ENCODE data around the gene LSM5.
"Not testable (repeated sequence)": the region's sequence is repeated elsewhere in the genome, so short reads cannot be mapped to it uniquely, and the experiment has no call there.

Gene LSM5

DNA sequence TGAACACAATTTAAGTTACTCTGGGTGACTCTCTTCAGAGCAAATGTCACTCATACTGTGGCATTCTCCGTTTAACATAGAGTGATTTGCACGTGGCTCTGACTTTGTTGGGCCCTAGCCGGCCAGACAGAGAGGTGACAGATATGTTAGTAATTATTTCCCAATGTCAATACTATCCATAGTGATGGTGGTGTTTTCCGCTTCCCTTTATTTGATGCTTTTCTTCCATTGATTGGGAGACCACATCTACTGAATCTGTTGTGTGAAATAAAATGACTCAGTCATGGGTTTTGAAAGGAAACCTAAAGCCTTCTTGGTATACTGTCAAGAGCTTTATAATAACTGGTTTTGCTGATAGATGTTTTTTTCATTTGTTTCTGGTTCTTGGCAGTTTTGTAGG, 12.5 kb upstream of the LSM5 start:
- DNase-seq, result no peak

DNA sequence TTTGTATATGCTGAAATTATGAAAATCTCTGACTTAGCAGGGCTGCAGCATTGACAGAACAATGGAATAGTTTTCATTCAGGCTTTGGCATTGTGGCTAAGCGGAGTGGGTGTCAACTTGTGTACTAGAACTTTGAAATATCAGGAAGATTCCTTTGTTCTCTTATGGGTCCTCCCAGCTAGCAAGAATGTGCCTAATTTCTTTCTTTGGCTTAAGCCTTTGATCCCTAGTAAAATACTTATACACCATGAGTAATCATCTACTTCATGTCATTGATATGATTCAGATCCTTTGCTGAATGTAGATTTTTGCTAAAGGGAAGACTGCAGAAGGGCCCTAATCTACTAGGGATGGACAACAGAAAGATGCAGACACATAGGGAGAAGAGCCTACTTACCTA, 11.3 kb upstream of the LSM5 start:
- DNase-seq, result no peak

- no peak for DNase-seq
Measured at GRCh38 chr7:32500922-32501341, 10.8 kb upstream of the LSM5 start.

DNA sequence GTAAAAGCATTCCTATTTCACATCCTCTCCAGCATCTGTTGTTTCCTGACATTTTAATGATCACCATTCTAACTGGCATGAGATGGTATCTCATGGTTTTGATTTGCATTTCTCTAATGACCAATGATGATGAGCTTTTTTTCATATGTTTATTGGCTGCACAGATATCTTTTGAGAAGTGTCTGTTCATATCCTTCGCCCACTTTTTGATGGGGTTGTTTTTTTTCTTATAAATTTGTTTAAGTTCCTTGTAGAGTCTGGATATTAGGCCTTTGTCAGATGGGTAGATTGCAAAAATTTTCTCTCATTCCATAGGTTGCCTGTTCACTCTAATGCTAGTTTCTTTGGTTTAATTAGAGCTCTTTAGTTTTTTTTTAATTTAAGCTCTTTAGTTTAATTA, 10.0 kb upstream of the LSM5 start:
- DNase-seq, result not testable (repeated sequence)

DNA sequence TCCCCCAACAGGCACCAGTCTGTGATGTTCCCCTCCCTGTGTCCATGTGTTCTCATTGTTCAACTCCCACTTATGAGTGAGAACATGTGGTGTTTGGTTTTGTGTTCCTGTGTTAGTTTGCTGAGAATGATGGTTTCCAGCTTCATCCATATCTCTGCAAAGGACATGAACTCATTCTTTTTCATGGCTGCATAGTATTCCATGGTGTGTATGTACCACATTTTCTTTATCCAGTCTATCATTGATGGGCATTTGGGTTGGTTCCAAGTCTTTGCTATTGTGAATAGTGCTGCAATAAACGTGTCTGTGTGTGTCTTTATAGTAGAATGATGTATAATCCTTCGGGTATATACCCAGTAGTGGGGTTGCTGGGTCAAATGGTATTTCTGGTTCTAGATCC, 9.6 kb upstream of the LSM5 start:
- DNase-seq, result not testable (repeated sequence)

DNA sequence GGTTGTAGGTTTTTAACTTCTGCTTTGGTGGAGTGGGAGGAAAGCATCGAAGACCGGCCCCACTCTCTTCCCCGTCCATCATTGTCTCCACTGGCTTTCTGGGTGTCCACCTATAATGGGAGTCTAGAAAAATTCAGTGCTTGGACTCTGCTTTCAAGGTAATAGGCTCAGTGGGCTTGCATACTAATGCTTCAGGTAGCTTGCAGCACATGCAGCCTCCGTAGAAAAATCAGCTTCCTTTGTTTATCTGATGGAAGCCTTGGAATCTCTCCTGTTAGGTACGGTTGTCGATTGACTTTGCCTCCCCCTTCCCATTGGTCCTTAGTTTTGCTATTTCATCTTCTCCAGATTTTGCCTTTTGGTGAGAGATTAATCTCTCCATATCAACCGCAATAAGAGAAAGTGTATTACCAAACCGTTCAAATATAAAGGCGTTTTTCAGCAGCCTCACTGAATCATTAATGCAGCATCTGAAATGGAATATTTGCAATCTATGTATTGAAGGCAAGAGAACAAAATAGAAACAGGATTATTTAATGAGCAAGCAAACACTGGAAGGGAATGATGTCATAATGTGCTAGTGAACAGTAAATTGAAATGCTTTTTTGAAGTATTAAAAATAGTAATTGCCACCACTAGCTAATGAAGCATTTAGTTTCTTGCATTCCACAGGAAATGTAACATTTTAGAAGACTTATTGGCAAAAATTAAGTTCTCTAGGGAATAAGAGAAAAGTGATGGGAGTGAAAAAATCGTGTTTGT, 6.1 kb upstream of the LSM5 start:
- no peak for DNase-seq

- DNase-seq, result peak; percentile 78 to 94
Measured at GRCh38 chr7:32495298-32496051, 5.3 kb upstream of the LSM5 start, which contains the start of gene AVL9. Gene AVL9, plus strand, starts transcription at chr7:32495489. Its CDS starts 221 bp downstream, at chr7:32495710.

GRCh38 chr7:32494946-32495297, 4.7 kb upstream of the LSM5 start:
- DNase-seq, result no peak

- DNase-seq, result no peak
Measured at GRCh38 chr7:32489788-32490126, 423 bp downstream of the LSM5 start.

DNA sequence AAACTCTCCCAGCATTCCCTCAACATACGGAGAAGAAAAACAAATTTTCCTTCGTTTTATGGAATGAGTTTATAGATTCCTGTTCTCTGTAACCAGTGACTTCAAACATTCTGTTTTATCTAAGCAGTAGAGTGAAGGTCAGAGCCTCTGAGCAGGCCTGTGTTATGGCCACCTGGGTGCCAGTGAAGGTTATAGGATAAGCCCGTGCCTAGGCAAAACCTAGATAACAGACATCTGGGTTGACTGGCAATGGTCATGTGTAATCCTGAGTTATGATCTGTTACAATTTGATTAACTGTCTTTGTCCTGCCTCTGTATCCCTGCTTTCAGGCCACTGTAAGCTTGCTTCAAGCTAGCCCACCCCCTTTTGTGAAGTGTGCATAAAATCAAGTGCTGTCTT, 8.3 kb downstream of the LSM5 start:
- DNase-seq, result no peak

GRCh38 chr7:32481176-32481575, 9.0 kb downstream of the LSM5 start:
- no peak for DNase-seq

DNA sequence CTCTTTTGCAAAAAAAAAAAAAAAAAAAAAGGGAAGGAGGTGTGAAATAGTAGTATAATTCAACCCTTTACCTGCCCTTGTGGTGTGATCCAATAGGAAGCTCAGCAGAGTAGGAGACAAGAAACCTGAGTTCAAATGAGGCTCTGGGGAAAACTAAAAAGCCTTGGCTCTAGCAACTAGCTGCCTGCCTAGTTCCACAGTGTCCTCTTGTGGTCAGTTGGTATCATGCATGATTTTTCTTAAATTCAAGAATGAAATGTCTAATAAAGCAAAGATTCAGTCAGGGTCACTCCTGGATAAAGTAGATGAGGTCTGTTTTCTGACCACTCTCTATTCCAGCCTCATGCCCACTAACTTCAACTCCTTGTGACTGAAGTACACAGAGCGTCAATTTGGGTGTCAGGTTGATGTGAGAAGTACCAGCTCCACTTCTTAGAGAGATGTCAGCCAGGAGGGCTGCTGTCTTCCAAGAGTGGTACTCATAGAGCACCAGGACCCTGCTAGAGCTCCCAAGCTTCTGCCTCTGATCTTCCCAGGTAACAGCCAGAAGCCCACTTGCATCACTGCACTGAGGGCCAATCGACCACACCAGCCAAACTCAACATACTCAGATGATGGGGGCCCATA, 10.5 kb downstream of the LSM5 start:
- peak; percentile 18 to 31 for DNase-seq

GRCh38 chr7:32477649-32477980, 12.6 kb downstream of the LSM5 start:
- DNase-seq, result no peak

DNA sequence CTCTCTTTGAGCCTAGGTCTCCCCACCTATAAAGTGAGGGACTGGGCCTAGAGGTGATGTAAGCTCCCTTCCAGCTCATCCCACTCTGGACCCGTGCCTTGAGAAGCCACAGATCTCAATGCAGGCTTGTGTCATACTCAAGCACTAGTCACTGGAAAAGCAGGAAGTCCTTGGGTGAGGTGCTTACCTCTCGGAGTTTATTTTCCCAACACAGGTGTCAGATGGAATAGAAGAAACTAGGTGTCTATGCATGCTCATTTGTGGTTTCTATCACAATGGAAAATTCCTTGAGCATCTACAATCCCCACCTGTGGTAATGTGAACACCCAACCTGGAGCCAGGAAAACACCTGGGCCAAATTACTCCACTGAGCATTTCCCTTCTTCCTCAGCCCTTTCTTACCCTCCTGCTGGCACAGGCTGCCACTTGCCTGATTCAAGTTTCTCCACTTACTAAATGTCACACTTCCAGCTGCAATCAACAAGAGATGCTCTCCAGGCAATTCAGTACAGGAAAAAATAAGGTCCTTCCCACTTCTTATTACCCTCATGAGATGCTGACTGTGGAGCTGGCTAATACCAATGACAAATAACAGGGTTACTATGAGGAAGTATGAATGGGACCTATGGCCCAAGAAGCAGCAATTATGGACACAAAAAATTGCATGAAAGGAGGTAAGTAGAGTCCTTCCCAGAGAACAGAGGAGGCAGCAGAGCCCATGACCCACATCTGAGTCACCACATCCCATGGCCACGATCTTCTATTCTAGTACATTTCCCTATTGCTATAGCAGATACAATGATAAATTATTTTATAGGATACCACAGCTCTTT, 13.1 kb downstream of the LSM5 start:
- DNase-seq, result no peak

- no peak for DNase-seq
Measured at GRCh38 chr7:32474008-32474407, 16.2 kb downstream of the LSM5 start.

DNA sequence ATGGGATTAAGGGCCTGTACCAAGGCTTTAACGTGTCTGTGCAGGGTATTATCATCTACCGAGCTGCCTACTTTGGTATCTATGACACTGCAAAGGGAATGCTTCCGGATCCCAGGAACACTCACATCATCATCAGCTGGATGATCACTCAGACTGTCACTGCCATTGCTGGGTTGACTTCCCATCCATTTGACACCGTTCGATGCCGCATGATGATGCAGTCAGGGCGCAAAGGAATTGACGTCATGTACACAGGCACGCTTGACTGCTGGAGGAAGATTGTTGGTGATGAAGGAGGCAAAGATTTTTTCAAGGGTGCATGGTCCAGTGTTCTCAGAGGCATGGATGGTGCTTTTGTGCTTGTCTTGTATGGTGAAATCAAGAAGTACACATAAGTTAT, 18.2 kb downstream of the LSM5 start:
- DNase-seq, result no peak

- no peak for DNase-seq
Measured at GRCh38 chr7:32470871-32471270, 19.3 kb downstream of the LSM5 start.

DNA sequence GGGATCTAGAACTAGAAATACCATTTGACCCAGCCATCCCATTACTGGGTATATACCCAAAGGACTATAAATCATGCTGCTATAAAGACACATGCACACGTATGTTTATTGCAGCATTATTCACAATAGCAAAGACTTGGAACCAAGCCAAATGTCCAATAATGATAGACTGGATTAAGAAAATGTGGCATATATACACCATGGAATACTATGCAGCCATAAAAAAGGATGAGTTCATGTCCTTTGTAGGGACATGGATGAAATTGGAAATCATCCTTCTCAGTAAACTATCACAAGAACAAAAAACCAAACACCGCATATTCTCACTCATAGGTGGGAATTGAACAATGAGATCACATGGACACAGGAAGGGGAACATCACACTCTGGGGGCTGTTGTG, 20.2 kb downstream of the LSM5 start:
- DNase-seq, result not testable (repeated sequence)

GRCh38 chr7:32464641-32465416, 25.4 kb downstream of the LSM5 start:
- not testable (repeated sequence) for DNase-seq

DNA sequence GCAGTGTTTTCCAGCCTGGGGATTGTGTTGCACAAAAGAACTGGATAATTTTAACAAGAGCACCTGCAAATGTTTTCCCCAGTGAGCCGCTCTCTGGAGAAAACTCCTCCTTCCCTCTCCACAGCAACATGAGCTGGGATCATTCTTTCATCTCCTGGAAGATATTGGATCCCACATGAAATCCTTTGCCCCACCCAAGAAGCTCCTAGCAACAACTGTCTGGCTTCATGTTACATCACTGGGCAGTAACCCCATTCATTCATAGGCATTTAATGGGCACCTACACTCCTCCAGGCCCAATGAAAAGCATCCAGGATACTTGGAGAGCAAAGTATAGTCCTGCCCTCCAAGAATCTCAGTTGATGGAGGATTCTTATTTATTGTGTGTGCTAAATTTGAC, 27.2 kb downstream of the LSM5 start:
- DNase-seq, result peak; percentile 24 to 52

DNA sequence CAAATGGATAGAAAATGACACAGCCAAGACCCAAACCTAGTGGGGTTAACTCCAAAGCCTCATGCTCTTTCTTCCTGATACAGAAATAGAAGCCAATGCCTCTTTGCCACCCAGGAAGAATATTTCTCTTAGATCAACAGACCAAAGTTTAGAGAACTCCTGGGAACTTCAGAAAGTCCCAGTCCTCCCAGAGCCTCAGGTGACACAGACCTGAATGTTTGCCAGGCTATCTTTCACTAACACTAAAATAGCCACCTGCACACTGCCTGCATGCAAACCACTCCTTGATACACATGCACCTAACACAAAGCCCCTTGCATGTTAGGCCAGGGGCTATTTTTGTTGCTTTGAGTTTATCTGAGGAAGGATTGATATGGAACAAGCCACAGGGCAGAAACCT, 27.7 kb downstream of the LSM5 start:
- no peak for DNase-seq

- DNase-seq, result no peak
Measured at GRCh38 chr7:32461484-32461883, 28.7 kb downstream of the LSM5 start.

GRCh38 chr7:32459788-32460187, 30.4 kb downstream of the LSM5 start:
- no peak for DNase-seq
